ENCODE results near the gene ZFAND3.

ZFAND3 gene

GRCh38 chr6:37827603-37828265 lies 8.2 kb downstream of the ZFAND3 start:
- peak; percentile 40 for DNase-seq

GRCh38 chr6:37830225-37830624 lies 10.7 kb downstream of the ZFAND3 start:
- DNase-seq: no peak

- no peak for DNase-seq
These were observed 11.9 kb downstream of the ZFAND3 start for GRCh38 chr6:37831457-37831856.

- no peak for DNase-seq
These were observed 16.4 kb downstream of the ZFAND3 start for GRCh38 chr6:37835923-37836322.

- DNase-seq: no peak
These were observed 18.8 kb downstream of the ZFAND3 start for GRCh38 chr6:37838219-37838921.

GRCh38 chr6:37840143-37840939 lies 20.8 kb downstream of the ZFAND3 start:
- DNase-seq: no peak

GRCh38 chr6:37840940-37841300 lies 21.4 kb downstream of the ZFAND3 start:
- DNase-seq: no peak

GRCh38 chr6:37845026-37845911 lies 25.7 kb downstream of the ZFAND3 start:
- no peak for DNase-seq

- no peak for DNase-seq
These were observed 26.4 kb downstream of the ZFAND3 start for GRCh38 chr6:37845930-37846329.

GRCh38 chr6:37847704-37848103 lies 28.2 kb downstream of the ZFAND3 start:
- no peak for DNase-seq

- no peak for DNase-seq
These were observed 28.8 kb downstream of the ZFAND3 start for GRCh38 chr6:37848371-37848770.

GRCh38 chr6:37850260-37850659 lies 30.7 kb downstream of the ZFAND3 start:
- no peak for DNase-seq

- no peak for DNase-seq
These were observed 31.3 kb downstream of the ZFAND3 start for GRCh38 chr6:37850728-37851285.

GRCh38 chr6:37851997-37852524 lies 32.5 kb downstream of the ZFAND3 start:
- DNase-seq: no peak

- DNase-seq: no peak
These were observed 36.8 kb downstream of the ZFAND3 start for GRCh38 chr6:37856285-37856684.

GRCh38 chr6:37858363-37858762 lies 38.8 kb downstream of the ZFAND3 start:
- DNase-seq: no peak

- DNase-seq: peak; percentile 32
These were observed 40.8 kb downstream of the ZFAND3 start for GRCh38 chr6:37860226-37860839.

GRCh38 chr6:37861452-37861851 lies 41.9 kb downstream of the ZFAND3 start:
- DNase-seq: no peak

GRCh38 chr6:37862430-37862829 lies 42.9 kb downstream of the ZFAND3 start:
- DNase-seq: no peak

GRCh38 chr6:37862992-37863391 lies 43.5 kb downstream of the ZFAND3 start:
- DNase-seq: no peak

GRCh38 chr6:37864250-37864649 lies 44.7 kb downstream of the ZFAND3 start:
- no peak for DNase-seq

GRCh38 chr6:37865504-37865903 lies 46.0 kb downstream of the ZFAND3 start:
- DNase-seq: no peak

All from NCI-H1694 treated with DMSO at 0.1 percent for 48 hours (cell line).